GM18868 (cell line): ENCODE measurements around the gene NRL.
"Not testable (repeated sequence)": the region's sequence is repeated elsewhere in the genome, so short reads cannot be mapped to it uniquely, and the experiment has no call there.

ENCODE experiments used
- ATAC-seq: cut with Tn5 transposase; IDR thresholded peaks from one replicate; pipeline ENCODE4 v1.9.1; 2021; ENCODE audit warnings: mild to moderate bottlenecking, moderate library complexity; ENCODE audit not compliant: unreplicated experiment

NRL gene

DNA sequence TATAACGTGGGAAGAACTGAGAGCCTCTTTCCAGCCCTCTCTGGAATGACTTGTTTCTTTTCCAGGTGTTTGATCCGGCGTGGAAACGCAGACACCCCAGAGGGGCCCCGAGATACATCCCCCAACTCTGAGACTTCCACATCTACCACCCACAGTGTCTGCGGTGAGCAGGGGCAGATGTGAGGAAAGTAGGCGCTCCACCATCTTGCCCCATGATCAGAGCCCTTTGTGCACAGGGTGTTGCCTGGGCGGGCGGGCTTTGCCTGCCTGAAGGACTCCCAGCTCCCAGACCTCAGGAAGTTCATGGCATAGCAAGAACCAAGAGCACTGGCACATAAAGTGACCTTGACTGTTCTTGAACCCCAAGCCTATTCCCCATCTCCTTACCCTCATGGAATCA is 60.1 kb downstream of the NRL start:
- no peak for ATAC-seq

DNA sequence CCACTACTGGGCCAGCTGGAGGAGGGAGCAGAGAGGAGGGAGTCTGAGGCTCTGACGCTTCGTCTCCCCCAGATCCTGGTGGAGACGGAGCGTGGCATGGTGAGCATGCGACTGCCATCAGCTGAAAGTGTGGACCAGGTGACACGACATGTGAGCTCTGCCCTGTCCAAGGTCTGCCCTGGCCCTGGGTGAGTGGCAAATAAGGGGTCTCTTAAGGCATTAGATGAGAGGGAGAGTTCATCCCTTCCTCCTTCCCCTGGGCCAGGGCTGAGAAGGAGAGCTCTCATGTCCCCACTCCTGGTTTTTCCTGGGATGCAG is 60.5 kb downstream of the NRL start:
- no peak for ATAC-seq

DNA sequence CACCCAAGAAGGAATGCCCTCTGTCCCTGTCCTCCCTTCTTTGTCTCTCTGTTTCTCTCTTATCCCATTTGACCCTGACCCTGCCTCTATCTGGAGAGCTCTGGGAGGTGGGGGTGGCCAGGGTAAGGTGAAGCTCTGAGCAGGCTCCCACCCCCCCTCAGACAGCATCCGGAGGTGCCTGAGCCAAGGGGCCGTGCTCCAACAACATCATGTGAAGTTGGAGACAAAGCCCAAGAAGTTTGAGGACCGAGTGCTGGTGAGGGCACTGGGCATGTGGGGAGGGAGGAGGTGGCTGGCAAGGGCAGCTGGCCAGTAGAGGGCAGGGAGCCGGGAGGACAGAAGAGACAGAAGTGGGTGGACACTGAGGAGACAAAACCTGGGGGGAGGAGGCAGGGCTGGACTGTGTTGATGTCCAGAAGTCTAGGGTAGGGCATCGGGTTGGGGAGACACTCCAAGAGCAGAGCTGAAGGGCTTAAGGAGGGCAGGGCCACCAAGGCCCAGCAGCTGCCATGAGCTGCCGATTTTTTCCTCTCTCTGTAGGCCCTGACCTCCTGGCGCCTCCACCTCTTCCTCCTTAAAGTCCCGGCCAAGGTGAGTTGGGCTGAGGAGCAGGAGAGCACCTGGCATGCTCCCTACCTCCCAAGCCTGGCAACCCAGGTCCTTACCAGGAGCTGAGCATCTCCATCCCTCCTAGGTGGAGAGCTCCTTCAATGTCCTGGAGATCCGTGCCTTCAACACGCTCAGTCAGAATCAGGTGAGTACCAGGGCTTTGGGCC is 61.0 kb downstream of the NRL start:
- ATAC-seq = no peak

DNA sequence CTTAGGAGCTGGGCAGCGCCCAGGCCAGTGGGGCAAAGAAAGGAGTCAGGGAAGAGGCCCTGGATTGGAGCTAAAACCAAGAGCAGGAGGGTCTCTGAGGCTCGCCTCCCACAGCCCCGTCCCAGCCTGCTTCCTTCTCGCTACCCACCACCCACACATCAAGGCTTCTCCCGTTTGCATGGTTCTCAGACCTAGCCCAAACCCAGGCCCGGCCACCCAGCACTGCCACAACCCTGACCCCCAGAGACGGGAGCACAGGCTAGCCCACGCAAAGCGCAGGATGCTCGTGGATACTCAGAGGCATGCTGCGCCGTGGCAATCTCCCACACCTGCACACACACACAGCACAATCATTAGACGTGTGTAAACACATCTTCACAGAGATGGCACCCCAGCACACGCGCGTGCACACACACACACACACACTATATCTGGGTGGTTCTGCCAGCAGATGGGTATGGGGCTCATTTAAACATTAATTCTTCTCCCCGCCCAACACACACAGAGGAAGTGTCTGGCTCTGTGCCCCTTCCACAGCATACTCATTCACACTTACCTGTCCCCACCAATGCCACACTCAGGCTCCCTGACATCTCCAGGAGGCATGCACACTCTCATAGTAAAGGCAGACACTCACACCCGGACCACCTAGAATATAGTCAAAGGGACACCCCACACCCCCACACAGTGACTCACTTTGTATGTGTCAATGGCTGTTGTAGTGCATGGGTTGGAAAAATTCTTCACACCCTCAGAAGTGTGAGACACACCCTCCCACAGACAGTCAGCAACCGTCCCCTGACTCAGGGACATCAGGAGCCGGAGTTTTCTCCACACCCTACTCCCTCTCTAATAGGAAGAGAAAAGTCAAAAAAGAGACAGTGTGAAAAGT is 61.8 kb downstream of the NRL start:
- ATAC-seq = no peak

DNA sequence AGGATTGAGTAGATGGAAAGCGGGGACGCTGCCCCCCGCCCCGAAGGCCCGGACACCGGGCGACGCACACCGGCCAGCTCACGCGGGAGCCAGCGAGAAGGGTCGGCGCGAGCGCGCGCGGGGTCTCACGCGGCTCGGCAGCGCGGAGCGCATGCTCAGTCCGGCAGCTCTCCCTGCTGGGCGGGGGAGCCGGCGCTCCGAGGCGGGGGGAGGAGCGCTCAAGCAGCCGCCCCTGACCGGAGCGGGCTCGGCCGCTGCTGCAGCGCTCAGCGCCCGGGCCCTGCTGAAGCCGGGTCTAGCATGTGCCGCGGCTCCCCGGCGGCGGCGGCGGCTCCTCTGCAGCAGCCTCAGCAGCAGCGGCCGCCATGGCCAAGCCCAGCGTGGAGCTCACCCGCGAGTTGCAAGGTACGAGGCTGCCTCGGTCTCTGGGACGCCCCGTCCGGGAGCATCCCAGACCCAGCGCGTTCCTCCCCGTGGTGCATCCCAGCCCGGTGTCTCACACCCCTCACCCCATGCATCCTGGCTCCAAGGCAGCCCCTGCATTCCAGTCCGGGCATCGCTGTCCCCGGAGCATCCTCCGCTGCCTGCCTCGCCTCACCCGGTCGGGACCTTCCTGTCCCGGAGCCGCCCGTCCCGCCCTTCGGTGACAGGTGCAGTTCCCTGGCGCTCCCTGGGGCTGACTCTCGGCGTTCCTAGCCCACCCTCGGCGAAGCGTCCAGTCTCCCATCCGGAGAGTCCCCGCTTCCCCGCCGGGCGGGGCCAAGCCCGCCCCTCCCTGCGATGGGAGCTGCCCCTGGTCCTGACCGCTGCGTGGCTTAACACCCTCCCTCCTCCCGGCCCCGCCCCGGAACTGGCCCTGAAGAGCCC is 62.7 kb downstream of the NRL start, which contains the start of gene CARMIL3:
Gene CARMIL3 (plus strand): TSS at position 221 of the 867 bp plus-strand sequence. CDS start 145 bp downstream, at position 366.
- ATAC-seq = peak; percentile 86

DNA sequence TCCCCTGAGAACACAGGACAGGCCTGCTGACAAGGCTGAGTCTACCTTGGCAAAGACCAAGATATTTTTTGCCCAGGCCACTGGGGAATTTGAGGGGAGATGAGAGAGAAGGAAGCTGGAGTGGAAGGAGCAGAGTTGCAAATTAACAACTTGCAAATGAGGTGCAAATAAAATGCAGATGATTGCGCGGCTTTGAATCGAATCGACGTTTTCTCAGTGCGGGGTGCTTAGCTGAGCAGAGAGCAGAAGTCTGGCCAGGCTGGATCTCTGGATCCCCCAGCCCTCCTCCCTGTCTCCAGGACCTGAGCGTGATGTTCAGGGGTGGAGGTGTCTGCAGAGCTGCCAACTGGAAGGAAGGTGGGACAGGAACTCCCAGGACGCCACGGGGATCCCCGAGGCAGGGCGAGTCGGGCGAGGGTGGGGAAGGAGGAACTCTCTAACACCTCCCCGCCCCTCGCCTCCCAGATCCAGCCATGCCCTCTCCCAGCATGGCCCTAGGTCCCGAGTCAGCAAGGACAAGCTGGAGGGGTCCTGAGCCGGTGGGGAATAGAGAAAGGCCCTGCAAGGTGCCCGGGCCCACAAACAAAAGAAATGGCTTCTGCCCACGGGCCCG is 63.5 kb downstream of the NRL start:
- ATAC-seq = peak; percentile 21

DNA sequence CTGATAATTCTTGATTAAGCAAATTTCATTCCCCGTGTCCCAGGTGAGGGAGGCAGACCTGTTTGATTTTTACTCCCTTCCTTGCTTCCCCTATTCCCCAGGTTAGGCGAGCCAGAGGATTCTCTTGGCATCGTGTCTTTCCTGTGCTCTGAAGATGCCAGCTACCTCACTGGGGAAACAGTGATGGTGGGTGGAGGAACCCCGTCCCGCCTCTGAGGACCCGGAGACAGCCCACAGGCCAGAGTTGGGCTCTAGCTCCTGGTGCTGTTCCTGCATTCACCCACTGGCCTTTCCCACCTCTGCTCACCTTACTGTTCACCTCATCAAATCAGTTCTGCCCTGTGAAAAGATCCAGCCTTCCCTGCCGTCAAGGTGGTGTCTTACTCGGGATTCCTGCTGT is 64.0 kb downstream of the NRL start:
- not testable (repeated sequence) for ATAC-seq

DNA sequence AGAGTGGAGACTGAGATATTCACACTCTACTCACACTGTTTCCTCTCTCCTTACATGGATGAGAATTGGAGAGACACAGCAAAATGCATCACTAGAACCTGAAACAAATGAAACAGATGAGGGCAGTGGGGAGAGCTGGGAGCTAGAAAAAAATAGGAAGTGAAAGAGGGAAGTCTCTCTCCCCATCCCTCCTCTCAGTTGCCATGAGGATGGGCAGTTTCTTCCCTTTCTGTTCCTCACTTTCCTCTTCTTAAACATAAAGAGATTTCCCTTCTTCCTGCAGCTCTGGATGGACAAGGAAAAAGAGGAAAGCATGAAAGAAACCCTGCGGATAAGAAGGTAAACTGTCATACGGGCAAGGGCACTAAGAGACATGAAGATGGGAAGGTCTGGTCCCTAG is 65.7 kb downstream of the NRL start:
- ATAC-seq = not testable (repeated sequence)

DNA sequence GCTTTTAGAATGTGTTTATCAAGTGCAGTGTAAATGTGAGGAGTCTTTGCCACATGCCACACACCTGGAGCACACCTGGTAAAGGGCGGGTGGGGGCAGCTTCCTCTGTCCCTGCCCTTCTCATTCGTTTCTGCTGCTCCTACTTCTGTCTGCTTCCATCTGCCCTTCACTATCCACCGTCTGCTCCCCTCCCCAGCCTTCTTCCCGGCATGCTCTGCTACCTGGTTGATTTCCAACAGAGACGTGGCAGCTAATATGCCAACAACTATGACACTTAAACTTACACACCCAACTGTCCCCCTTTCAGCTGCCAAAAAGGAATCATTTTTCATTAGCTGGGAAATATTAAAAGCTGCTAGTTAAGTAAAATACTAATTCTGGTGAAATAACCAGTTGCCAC is 72.0 kb downstream of the NRL start:
- no peak for ATAC-seq

DNA sequence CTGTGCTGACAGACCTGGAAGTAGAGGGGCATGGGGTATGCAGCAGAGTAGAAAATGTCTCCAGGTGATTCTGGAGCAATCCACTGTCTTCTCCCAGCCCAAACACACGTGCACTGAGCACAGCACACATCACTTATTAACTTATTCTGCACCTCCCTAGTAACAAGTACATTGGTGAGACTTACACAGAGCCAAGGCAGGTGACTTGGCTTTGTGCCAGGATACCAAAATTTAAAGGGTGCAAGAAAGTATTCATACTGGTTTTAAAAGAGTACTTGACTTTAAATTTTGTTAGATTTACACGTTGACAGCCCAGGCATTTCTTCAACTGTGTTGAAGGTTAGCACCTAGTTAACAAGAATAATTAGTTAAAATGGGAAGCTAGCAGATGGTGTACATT is 74.1 kb downstream of the NRL start:
- no peak for ATAC-seq

DNA sequence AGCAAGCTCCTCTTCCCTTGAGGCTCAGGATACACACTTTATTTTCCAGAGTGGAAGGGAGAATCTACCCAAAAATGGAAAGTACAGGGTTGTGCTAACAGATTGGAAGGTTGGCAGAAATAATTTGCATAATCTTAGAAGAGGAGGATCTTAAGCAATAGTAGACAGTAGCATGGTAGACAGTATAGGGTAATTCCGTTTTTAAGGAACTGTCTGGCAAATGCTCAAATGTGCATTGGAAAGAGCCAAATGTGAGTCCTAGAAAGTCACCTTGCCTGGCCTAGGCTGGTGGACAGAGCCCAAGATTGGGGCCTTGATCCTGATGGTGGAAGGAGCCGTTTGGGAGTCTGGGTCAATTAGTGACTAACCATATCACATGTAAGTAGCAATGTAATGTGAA is 76.1 kb downstream of the NRL start:
- ATAC-seq = no peak

DNA sequence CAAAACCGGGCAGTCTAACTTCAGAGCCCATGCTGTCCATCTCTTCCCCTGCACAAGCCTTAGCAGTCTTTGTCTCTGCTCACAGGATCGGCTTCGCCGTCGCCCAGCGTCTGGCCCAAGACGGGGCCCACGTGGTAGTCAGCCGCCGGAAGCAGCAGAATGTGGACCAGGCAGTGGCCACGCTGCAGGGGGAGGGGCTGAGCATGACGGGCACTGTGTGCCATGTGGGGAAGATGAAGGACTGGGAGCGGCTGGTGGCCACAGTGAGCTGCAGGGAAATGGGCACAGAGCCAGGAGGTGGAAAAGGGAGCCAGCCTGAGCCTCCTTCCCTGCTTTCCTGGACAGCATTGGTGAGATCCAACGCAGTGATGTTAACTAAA is 77.1 kb downstream of the NRL start:
- ATAC-seq = no peak

DNA sequence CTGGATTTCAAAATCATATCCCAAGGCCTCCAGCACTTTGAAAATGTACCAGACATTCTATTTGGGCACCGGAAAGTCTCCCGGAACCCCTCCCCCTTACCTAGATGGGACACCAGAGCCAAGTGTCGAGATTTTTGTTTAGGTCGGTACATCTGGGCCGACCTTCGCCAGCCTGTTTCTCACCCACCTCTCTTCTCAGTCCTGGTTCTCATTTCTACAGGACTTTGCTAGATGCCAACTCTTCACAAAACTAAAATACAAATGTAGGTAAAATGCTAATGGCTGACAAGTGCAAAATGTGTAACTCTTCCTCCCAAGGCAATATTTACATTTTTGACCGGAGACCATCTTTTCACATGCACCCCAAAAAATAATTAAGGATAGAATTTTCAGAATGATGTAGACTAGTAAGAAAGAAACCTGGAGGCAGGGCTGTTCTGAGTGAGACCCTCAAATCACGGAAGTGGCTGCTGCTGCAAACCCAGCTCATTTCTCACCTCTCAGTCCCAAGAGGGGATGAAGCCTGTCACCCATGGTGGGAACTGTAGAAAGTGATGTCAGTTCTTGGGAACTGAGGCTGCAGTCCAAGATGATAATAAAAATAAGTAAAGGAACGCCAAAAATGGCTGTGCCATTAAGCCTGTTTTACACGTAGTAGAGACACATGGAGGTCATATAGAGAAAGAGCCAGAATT is 77.6 kb downstream of the NRL start:
- ATAC-seq = peak; percentile 22

DNA sequence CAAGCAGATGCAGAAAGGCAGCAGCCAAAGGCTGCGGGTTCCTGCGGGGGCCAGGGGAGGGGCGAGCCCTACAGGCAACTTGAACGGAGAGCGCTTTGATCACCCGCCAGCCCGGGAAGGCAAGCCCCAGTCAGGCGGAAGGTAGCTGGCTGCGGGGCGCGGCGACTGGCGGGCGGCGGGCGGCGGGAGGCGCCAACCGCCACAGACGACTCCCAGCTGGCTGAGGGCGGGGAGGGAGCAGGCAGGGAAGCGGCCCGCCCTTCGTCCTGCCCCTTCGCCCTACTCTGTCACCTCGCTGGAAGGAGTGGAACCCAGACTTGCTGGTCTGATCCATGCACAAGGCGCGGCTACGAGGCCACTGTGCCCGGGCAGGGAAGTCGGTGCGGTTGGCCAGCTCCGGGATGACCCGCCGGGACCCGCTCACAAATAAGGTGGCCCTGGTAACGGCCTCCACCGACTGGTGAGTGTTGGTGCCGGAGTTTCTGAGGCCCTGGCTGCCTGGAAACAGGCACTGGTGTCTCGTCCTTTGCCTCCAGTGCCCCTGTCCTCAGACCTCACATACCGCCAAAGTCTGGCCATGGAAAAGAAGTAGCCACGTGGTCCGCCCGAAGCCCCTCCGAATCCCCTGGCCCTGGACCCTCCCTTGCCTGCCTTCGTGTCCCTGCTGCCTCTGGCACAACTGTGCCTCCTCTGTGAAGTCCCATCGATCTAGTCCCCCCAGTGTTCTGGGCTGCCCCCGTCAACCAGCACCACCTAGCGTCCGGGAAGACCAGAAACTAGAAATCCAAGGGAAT is 78.4 kb downstream of the NRL start:
- peak; percentile 65 for ATAC-seq

DNA sequence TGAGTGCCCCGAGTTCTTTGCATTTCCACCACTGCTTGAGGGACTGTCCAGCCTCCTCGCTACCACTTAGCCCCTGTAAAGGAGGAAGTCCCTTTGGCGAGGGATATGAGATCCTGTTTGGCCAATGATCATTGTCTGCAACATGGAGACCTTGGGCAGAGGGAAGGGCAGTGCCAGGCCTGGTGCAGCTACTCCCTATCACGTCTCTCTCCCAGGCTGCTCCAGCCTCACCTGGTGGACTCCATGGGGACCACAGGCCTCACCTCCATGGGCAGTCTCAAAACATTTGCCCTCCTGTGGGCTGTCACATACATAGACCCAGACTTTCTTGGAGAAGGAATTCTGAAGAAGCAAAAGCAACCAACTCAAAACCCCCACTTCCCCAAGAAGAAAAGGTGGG is 79.0 kb downstream of the NRL start:
- ATAC-seq = peak; percentile 7

DNA sequence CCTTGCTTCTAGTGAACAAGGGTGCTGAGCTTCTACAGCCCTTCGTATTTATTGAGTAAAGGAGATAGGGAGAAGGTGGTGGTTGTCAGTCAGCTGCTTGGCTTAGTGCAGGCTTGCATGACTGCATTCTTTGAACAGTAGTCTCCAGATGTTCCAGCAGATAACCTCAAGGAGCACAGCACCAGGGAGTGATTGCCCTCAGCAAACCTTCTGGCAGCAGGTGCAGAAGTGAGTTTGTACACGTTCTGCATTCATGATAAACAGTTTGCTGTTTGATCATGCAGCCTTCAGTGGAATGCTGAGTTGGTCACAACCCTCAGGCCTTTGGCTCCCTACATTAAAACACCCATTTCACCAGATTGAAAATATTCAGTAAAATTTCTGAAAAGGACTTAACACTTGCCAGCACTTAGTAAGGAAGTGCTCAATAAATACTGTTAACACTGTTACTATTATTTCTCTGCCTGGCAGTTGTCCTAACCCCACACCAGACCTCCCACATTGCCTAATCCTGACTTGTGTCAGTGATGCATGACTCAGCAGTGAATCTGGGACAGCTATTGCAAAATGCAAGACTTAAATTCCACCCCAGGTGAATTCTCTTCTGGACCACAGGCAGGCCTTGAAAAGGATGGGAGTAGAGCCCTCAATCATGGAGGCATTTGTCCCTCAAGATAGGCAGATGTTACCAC is 81.9 kb downstream of the NRL start:
- ATAC-seq = no peak

DNA sequence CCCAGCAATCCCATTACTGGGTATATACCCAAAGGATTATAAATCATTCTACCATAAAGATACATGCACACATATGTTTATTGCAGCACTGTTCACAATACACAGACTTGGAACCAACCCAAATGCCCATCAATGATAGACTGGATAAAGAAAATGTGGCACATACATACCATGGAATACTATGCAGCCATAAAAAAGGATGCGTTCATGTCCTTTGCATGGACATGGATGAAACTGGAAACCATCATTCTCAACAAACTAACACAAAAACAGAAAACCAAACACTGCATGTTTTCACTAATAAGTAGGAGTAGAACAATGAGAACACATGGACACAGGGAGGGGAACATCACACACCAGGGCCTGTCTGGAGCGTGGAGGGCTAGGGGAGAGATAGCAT is 83.4 kb downstream of the NRL start:
- ATAC-seq = not testable (repeated sequence)

DNA sequence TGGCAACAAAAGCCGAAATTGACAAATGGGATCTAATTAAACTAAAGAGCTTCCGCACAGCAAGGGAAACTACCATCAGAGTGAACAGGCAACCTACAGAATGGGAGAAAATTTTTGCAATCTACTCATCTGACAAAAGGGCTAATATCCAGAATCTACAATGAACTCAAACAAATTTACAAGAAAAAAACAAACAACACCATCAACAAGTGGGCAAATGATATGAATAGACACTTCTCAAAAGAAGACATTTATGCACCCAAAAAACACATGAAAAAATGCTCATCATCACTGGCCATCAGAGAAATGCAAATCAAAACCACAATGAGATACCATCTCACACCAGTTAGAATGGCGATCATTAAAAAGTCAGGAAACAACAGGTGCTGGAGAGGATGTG is 85.1 kb downstream of the NRL start:
- not testable (repeated sequence) for ATAC-seq
